Keratinocyte (primary cell): ENCODE data around the gene EFNB2. TPM values are rescaled to one million over a fixed set of nuclear protein-coding genes. Genes with fewer than 3 reads are reported as not detected.

ENCODE experiments used
- DNase-seq: peaks from one replicate; pipeline ENCODE4 v3.0.0-alpha.2; 2011; ENCODE audit warnings: low read depth, missing footprints, low spot score
- FAIRE-seq: peaks from 2 replicates; lab custom pipeline; 2011; peaks lifted over from hg19 to GRCh38; lab: Jason Lieb, UNC
- H2AFZ ChIP-seq: 2 replicates; pipeline ENCODE4 v1.6.0; 2012; ENCODE audit warnings: low read length, control low read depth, inconsistent platforms; ENCODE audit not compliant: control insufficient read depth
- H3K27ac ChIP-seq: 2 replicates; pipeline ENCODE4 v1.5.1; 2011; ENCODE audit warnings: low read length; ENCODE audit not compliant: control insufficient read depth, insufficient read depth
- H3K27me3 ChIP-seq: 3 replicates; pipeline ENCODE4 v1.6.0; 2011; ENCODE audit warnings: low read length; ENCODE audit not compliant: control insufficient read depth, insufficient read depth; ENCODE audit errors: extremely low read depth
- H3K36me3 ChIP-seq, 2 experiments: 2 replicates in 1 of 2; 3 replicates in 1 of 2; pipeline ENCODE4 v1.5.1; 2011; ENCODE audit warnings: low read length in 2 of 2, mild to moderate bottlenecking in 1 of 2; ENCODE audit not compliant: control insufficient read depth in 2 of 2, insufficient read depth in 2 of 2; ENCODE audit errors: extremely low read depth in 1 of 2
- H3K4me1 ChIP-seq: 3 replicates; pipeline ENCODE4 v1.5.1; 2011; ENCODE audit warnings: low read length; ENCODE audit not compliant: control insufficient read depth, insufficient read depth; ENCODE audit errors: extremely low read depth
- H3K4me2 ChIP-seq: 3 replicates; pipeline ENCODE4 v1.6.0; 2011; ENCODE audit warnings: low read depth, low read length; ENCODE audit not compliant: control insufficient read depth, insufficient read depth; ENCODE audit errors: extremely low read depth
- H3K4me3 ChIP-seq, 3 experiments: fragments of 200-600 bp in 1 of 3; sonication (generic) in 1 of 3; 2 replicates in 2 of 3; 3 replicates in 1 of 3; pipeline ENCODE4 v1.5.1; 2011 to 2016; ENCODE audit warnings: low read length in 3 of 3, mild to moderate bottlenecking in 3 of 3, control low read depth in 2 of 3, inconsistent platforms in 1 of 3, low read depth in 1 of 3, mixed read lengths in 1 of 3, mixed run types in 1 of 3, moderate library complexity in 1 of 3; ENCODE audit not compliant: control insufficient read depth in 2 of 3, insufficient read depth in 2 of 3; ENCODE audit errors: extremely low read depth in 1 of 3
- H3K79me2 ChIP-seq: 2 replicates; pipeline ENCODE4 v1.6.0; 2012; ENCODE audit warnings: low read length; ENCODE audit not compliant: control insufficient read depth, insufficient read depth
- H3K9ac ChIP-seq: 3 replicates; pipeline ENCODE4 v1.6.0; 2011; ENCODE audit warnings: low read length; ENCODE audit not compliant: control insufficient read depth, insufficient read depth; ENCODE audit errors: extremely low read depth
- H3K9me1 ChIP-seq: 3 replicates; pipeline ENCODE4 v1.6.0; 2011; ENCODE audit warnings: low read length; ENCODE audit not compliant: control insufficient read depth, insufficient read depth; ENCODE audit errors: extremely low read depth
- H3K9me3 ChIP-seq: 2 replicates; pipeline ENCODE4 v1.5.1; 2012; ENCODE audit warnings: low read depth, low read length; ENCODE audit not compliant: control insufficient read depth
- H4K20me1 ChIP-seq: 3 replicates; pipeline ENCODE4 v1.6.0; 2011; ENCODE audit warnings: low read length; ENCODE audit not compliant: control insufficient read depth, insufficient read depth; ENCODE audit errors: extremely low read depth
- EZH2 ChIP-seq: IDR thresholded peaks from one replicate; pipeline ENCODE4 v1.6.1; 2012; ENCODE audit warnings: inconsistent platforms, mild to moderate bottlenecking, low read length, moderate library complexity
- dilution Hi-C: fragments of 300-500 bp; cut with MboI; formaldehyde crosslinking; loops from one replicate; pipeline ENCODE4 v1.7.0; 2020; ENCODE audit warnings: low sequenced_read_pairs; ENCODE audit not compliant: extremely low pct_ligation_motif_present
- polyA plus RNA-seq, 5 experiments: library from polyadenylated mRNA; depleted of rRNA in 3 of 5; stranded (reverse) in 3 of 5; stranded (forward) in 1 of 5; unstranded in 1 of 5; fragments of >200 nt; gene quantifications; 1 replicate in 1 of 5; 2 replicates in 3 of 5; 3 replicates in 1 of 5; pipeline versions ENCODE4 v1.2.1 to v1.2.3, GENCODE V29; 2011 to 2012; ENCODE audit warnings: missing spikeins in 2 of 5, low read depth in 1 of 5, low replicate concordance in 1 of 5
- TF ChIP-seq, protein P1 (sequence below), 3 experiments: IDR thresholded peaks in 1 of 3; conservative IDR thresholded peaks in 1 of 3; optimal IDR thresholded peaks in 1 of 3; 2 replicates in 2 of 3; 3 replicates in 1 of 3; pipeline versions ENCODE3 to v1.5.1; 2011; ENCODE audit warnings: low read length in 3 of 3, mild to moderate bottlenecking in 3 of 3, moderate library complexity in 2 of 3, control low read depth in 1 of 3, inconsistent platforms in 1 of 3; ENCODE audit not compliant: insufficient read depth in 2 of 3; ENCODE audit errors: extremely low read depth in 1 of 3

The EFNB2 gene
- polyA plus RNA-seq, 1 donor (not counting 4 experiments of a cell fraction or from before 2014, with no cell fraction given) = 38.9 TPM

DNA sequence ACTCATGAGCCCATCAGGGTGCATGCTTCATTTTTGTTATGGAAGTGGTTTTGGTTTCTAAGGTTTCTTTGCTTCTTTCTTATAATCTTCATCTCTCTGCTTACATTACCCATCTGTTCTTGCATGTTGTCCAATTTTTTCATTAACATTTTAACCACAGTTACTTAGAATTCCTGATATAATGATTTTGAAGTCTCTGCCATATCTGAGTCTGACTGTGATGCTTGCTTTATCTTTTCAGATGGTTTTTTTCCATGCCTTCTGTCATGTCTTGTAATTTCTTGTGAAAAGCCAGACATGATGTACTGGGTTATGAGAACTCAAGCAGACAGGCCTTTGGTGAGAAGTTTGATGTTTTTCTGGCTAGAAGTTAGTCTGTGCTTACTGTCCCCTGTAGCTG, 40.4 kb upstream of the EFNB2 start:
- H3K4me1 ChIP-seq = peaks cover 4% of the 10 kb centered on the region
- no peak overlapping the region for H2AFZ ChIP-seq
- DNase-seq = no peak
- H3K9me3 ChIP-seq = no peaks in the 10 kb centered on the region
- H3K79me2 ChIP-seq = no peaks in the 10 kb centered on the region
- no peak for FAIRE-seq
- TF ChIP-seq, protein P1, sequence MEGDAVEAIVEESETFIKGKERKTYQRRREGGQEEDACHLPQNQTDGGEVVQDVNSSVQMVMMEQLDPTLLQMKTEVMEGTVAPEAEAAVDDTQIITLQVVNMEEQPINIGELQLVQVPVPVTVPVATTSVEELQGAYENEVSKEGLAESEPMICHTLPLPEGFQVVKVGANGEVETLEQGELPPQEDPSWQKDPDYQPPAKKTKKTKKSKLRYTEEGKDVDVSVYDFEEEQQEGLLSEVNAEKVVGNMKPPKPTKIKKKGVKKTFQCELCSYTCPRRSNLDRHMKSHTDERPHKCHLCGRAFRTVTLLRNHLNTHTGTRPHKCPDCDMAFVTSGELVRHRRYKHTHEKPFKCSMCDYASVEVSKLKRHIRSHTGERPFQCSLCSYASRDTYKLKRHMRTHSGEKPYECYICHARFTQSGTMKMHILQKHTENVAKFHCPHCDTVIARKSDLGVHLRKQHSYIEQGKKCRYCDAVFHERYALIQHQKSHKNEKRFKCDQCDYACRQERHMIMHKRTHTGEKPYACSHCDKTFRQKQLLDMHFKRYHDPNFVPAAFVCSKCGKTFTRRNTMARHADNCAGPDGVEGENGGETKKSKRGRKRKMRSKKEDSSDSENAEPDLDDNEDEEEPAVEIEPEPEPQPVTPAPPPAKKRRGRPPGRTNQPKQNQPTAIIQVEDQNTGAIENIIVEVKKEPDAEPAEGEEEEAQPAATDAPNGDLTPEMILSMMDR (optimal IDR thresholded peaks at IDR 0.05 in 1 of 3, IDR thresholded peaks at IDR 0.05 in 1 of 3, conservative IDR thresholded peaks at IDR 0.05 in 1 of 3; ENCODE audit: extremely low read depth in 1 of 3, insufficient read depth in 2 of 3, low read length in 3 of 3) = no peak
- no peak for TF ChIP-seq EZH2
- no peak overlapping the region for H3K4me3 ChIP-seq
- dilution Hi-C loops = no loop called here
- no peaks in the 10 kb centered on the region for H3K9me1 ChIP-seq
- no peak overlapping the region for H3K9ac ChIP-seq
- H3K27me3 ChIP-seq = no peaks in the 10 kb centered on the region
- H3K36me3 ChIP-seq = no peaks in the 10 kb centered on the region
- H4K20me1 ChIP-seq = no peaks in the 10 kb centered on the region
- no peak overlapping the region for H3K4me2 ChIP-seq
- H3K27ac ChIP-seq = no peak overlapping the region

DNA sequence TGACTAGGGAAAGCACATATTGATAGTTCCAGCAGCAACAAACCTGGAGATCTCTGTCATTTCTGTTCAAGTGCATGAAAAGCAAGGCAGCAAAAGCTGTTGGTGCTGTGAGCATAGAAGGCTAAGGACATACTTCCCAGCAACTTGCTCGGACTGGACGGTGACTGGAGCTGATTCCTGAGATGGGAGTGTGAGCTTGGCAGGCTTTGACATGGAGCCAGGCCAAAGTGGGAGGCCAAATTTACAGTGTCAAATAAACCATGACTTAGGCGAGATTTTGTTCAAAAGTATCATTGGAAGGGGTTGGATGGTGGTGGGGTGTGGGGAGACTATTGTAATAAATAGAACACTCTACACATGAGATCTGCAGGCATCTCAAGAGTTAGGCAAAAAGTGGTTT, 38.4 kb upstream of the EFNB2 start:
- H3K9me3 ChIP-seq = no peaks in the 10 kb centered on the region
- H4K20me1 ChIP-seq = no peaks in the 10 kb centered on the region
- H3K27ac ChIP-seq = no peak overlapping the region
- no peaks in the 10 kb centered on the region for H3K79me2 ChIP-seq
- no peak overlapping the region for H3K4me3 ChIP-seq
- TF ChIP-seq EZH2 = no peak
- TF ChIP-seq, protein P1 (optimal IDR thresholded peaks at IDR 0.05 in 1 of 3, IDR thresholded peaks at IDR 0.05 in 1 of 3, conservative IDR thresholded peaks at IDR 0.05 in 1 of 3; ENCODE audit: extremely low read depth in 1 of 3, insufficient read depth in 2 of 3, low read length in 3 of 3) = no peak
- DNase-seq (no peak), FAIRE-seq (no peak)
- peaks cover 14% of the 10 kb centered on the region for H3K4me1 ChIP-seq
- H3K9me1 ChIP-seq = peaks cover 2% of the 10 kb centered on the region
- dilution Hi-C loops = no loop called here
- no peaks in the 10 kb centered on the region for H3K36me3 ChIP-seq
- H2AFZ ChIP-seq = no peak overlapping the region
- no peak overlapping the region for H3K9ac ChIP-seq
- no peaks in the 10 kb centered on the region for H3K27me3 ChIP-seq
- no peak overlapping the region for H3K4me2 ChIP-seq
